CD14-positive monocyte (primary cell): Measurements from ENCODE around the gene FBN1. TPM values are rescaled to one million over a fixed set of nuclear protein-coding genes. Genes with fewer than 3 reads are reported as not detected.

Source experiments
- DNase-seq, 3 donors: peaks; one replicate each; pipeline ENCODE4 v3.0.0-alpha.2; 2011 to 2022
- H2AFZ ChIP-seq: 2 replicates; pipeline ENCODE4 v1.6.0; 2012; ENCODE audit warnings: mild to moderate bottlenecking, low read depth, low read length, inconsistent platforms; ENCODE audit not compliant: insufficient read depth, poor library complexity, severe bottlenecking
- H3K27ac ChIP-seq, 2 donors: 1 replicate in 1 of 2; 2 replicates in 1 of 2; pipeline ENCODE4 v1.5.1; 2012 to 2013; ENCODE audit warnings: low read length in 2 of 2, control low read depth in 1 of 2, inconsistent platforms in 1 of 2, low read depth in 1 of 2, mild to moderate bottlenecking in 1 of 2
- H3K27me3 ChIP-seq, 2 donors: one replicate each; pipeline versions ENCODE4 v1.6.0 to v1.6.1; 2011 to 2013; ENCODE audit warnings: low read length in 2 of 2; ENCODE audit not compliant: control insufficient read depth in 2 of 2, insufficient read depth in 2 of 2
- H3K36me3 ChIP-seq, 2 donors: replicated peaks in 1 of 2; 1 replicate in 1 of 2; 2 replicates in 1 of 2; pipeline versions ENCODE4 v1.5.1 to v1.6.1; 2012 to 2013; ENCODE audit warnings: low read length in 2 of 2, control low read depth in 1 of 2, inconsistent platforms in 1 of 2, mild to moderate bottlenecking in 1 of 2; ENCODE audit not compliant: insufficient read depth in 2 of 2, control insufficient read depth in 1 of 2
- H3K4me1 ChIP-seq, 2 donors: 1 replicate in 1 of 2; 2 replicates in 1 of 2; pipeline versions ENCODE4 v1.5.1 to v1.6.1; 2012 to 2013; ENCODE audit warnings: low read length in 2 of 2, control low read depth in 1 of 2, inconsistent platforms in 1 of 2, mild to moderate bottlenecking in 1 of 2, moderate library complexity in 1 of 2; ENCODE audit not compliant: insufficient read depth in 2 of 2, control insufficient read depth in 1 of 2
- H3K4me2 ChIP-seq: replicated peaks from 2 replicates; pipeline ENCODE3; 2012; ENCODE audit warnings: low read length, moderate library complexity, mild to moderate bottlenecking; ENCODE audit not compliant: poor library complexity, severe bottlenecking; ENCODE audit errors: extremely low read depth
- H3K4me3 ChIP-seq, 3 experiments: fragments of 200-600 bp in 1 of 3; sonication (generic) in 1 of 3; replicated peaks in 1 of 3; 1 replicate in 2 of 3; 2 replicates in 1 of 3; pipeline ENCODE4 v1.5.1; 2011 to 2013; ENCODE audit warnings: low read length in 3 of 3, mild to moderate bottlenecking in 3 of 3, control low read depth in 2 of 3, low read depth in 2 of 3, inconsistent platforms in 1 of 3, moderate library complexity in 1 of 3
- H3K79me2 ChIP-seq: 2 replicates; pipeline ENCODE4 v1.6.0; 2012; ENCODE audit warnings: mild to moderate bottlenecking, control low read depth, inconsistent platforms, low read length, moderate library complexity; ENCODE audit not compliant: insufficient read depth
- H3K9ac ChIP-seq: 2 replicates; pipeline ENCODE4 v1.6.0; 2017; ENCODE audit warnings: low read length, mild to moderate bottlenecking; ENCODE audit not compliant: insufficient read depth, poor library complexity, severe bottlenecking
- H3K9me3 ChIP-seq, 2 donors: replicated peaks in 1 of 2; 1 replicate in 1 of 2; 2 replicates in 1 of 2; pipeline versions ENCODE4 v1.5.1 to v1.6.1; 2012 to 2013; ENCODE audit warnings: low read length in 2 of 2, control low read depth in 1 of 2; ENCODE audit not compliant: control insufficient read depth in 1 of 2, insufficient read depth in 1 of 2
- H4K20me1 ChIP-seq: 2 replicates; pipeline ENCODE4 v1.6.0; 2012; ENCODE audit warnings: mild to moderate bottlenecking, low read length, control low read depth, moderate library complexity; ENCODE audit not compliant: insufficient read depth
- H3K27ac Mint-ChIP-seq, 7 donors: one replicate each; pipeline ENCODE4 v1.8.0; 2020; ENCODE audit warnings: mild to moderate bottlenecking in 7 of 7, mixed read lengths in 7 of 7, moderate library complexity in 6 of 7, inconsistent platforms in 2 of 7
- H3K27me3 Mint-ChIP-seq, 3 donors: one replicate each; pipeline ENCODE4 v1.8.0; 2021 to 2022; ENCODE audit warnings: low read depth in 3 of 3, mild to moderate bottlenecking in 3 of 3, mixed read lengths in 3 of 3, moderate library complexity in 3 of 3, inconsistent platforms in 1 of 3
- H3K36me3 Mint-ChIP-seq, 2 donors: one replicate each; pipeline ENCODE4 v1.8.0; 2020; ENCODE audit warnings: mixed read lengths in 2 of 2, inconsistent platforms in 1 of 2, mild to moderate bottlenecking in 1 of 2
- H3K4me1 Mint-ChIP-seq: one replicate; pipeline ENCODE4 v1.8.0; 2020; ENCODE audit warnings: mild to moderate bottlenecking, mixed read lengths
- H3K4me3 Mint-ChIP-seq, 2 donors: one replicate each; pipeline ENCODE4 v1.8.0; 2020; ENCODE audit warnings: mild to moderate bottlenecking in 2 of 2, mixed read lengths in 2 of 2, moderate library complexity in 1 of 2
- H3K9me3 Mint-ChIP-seq, 7 donors: one replicate each; pipeline ENCODE4 v1.8.0; 2020 to 2022; ENCODE audit warnings: mixed read lengths in 7 of 7, mild to moderate bottlenecking in 6 of 7, moderate library complexity in 6 of 7, inconsistent platforms in 2 of 7
- CTCF ChIP-seq: fragments of 200-600 bp; IDR thresholded peaks from one replicate; pipeline ENCODE4 v1.8.0; 2022; ENCODE audit warnings: antibody characterized with exemption, mild to moderate bottlenecking
- WGBS: methylation state at CpG from one replicate; pipeline ENCODE4 v1.1.5; 2013; ENCODE audit warnings: missing lambda C conversion rate; ENCODE audit not compliant: insufficient coverage; 5-methylcytosine and 5-hydroxymethylcytosine counted together
- intact Hi-C, 2 donors: fragments of 100-400 bp; cut with micrococcal nuclease; formaldehyde crosslinking; loops; one replicate each; pipeline versions ENCODE4 v1.15.0 to v1.15.1; 2023
- polyA plus RNA-seq, 3 donors: library from polyadenylated mRNA; depleted of rRNA in 1 of 3; unstranded in 2 of 3; stranded (reverse) in 1 of 3; fragments of 300-500 nt in 2 of 3; fragments of >200 nt in 1 of 3; fragmentation: Illumina TruSeq in 2 of 3; gene quantifications; 1 replicate in 2 of 3; 2 replicates in 1 of 3; pipeline ENCODE4 v1.2.3, GENCODE V29; 2012 to 2021

Gene FBN1
- polyA plus RNA-seq, 3 donors: 0.29 TPM; not detected in 2

DNA sequence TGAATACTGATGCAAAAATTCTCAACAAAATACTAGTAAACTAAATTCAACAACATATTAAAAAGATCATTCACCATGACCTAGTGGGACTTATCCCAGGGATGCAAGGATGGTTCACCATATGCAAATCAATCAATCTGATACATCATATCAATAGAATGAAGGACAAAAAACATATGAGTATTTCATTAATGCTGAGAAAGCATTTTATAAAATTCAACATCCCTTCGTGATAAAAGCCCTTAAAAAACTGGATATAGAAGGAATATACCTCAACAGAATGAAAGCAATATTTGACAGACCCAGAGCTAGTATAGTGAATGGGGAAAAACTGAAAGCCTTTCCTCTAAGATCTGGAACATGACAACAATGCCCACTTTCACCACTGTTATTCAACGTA lies 43.0 kb upstream of the FBN1 start:
- H3K27me3 ChIP-seq: no peaks in the 10 kb centered on the region
- no peak overlapping the region for H3K27ac Mint-ChIP-seq
- no peak overlapping the region for H3K9ac ChIP-seq
- H3K36me3 ChIP-seq: no peaks in the 10 kb centered on the region
- DNase-seq: no peak
- H4K20me1 ChIP-seq: no peaks in the 10 kb centered on the region
- H3K9me3 Mint-ChIP-seq: peaks cover 0 to 26% (median 11%) of the 10 kb centered on the region in 7 donors
- no peaks in the 10 kb centered on the region for H3K4me1 ChIP-seq
- H3K27me3 Mint-ChIP-seq: peaks cover 0 to 3% (median 0%) of the 10 kb centered on the region in 3 donors
- intact Hi-C loops: no loop called here
- no peak overlapping the region for H2AFZ ChIP-seq
- no peak overlapping the region for H3K4me3 ChIP-seq
- no peaks in the 10 kb centered on the region for H3K4me1 Mint-ChIP-seq
- H3K9me3 ChIP-seq: no peaks in the 10 kb centered on the region
- WGBS: no CpG with 5 or more reads among the region's 2 CpGs
- H3K4me2 ChIP-seq: no peak overlapping the region
- no peaks in the 10 kb centered on the region for H3K36me3 Mint-ChIP-seq
- no peak for TF ChIP-seq CTCF
- H3K27ac ChIP-seq: no peak overlapping the region
- H3K79me2 ChIP-seq: no peaks in the 10 kb centered on the region
- H3K4me3 Mint-ChIP-seq: no peak overlapping the region

DNA sequence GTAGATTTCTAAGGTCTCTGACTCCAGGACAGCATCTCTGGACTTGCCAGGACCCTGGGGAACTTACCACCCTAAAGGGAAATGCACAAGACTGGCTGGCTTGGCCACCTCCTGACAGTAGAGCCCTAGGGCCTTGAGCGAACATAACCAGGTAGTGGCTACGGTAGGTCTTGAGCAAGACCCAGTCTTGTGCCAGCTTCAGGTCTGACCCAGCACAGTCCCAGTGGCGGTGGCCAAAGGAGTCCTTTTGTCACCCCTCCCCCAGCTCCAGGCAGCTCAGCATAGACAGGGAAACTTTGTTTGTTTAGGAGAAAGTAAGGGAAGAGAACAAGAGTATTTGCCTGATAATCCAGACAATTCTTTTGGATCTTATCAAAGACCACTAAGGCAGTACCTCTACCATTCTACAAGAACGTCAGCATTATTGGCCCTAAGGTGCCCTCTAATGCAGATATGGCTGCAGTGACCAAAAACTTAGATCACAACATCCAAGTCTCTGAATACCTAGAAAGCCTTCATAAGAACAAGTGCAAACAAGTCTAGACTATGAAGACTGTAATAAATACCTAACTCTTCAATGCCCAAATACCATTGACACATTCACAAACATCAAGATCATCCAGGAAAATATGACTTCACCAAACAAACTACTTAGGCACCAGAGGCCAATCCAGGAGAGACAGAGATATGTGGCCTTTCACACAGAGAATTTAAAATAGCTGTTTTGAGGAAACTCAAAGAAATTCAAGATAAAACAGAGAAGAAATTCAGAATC lies 38.7 kb upstream of the FBN1 start:
- no peaks in the 10 kb centered on the region for H3K79me2 ChIP-seq
- peaks cover 3 to 25% (median 11%) of the 10 kb centered on the region in 7 donors for H3K9me3 Mint-ChIP-seq
- H3K4me2 ChIP-seq: no peak overlapping the region
- H2AFZ ChIP-seq: no peak overlapping the region
- no peaks in the 10 kb centered on the region for H4K20me1 ChIP-seq
- no peaks in the 10 kb centered on the region for H3K27me3 ChIP-seq
- DNase-seq: no peak
- WGBS: 100% methylated on average over 2 of the region's 4 CpGs
- H3K9ac ChIP-seq: no peak overlapping the region
- no peaks in the 10 kb centered on the region for H3K4me1 ChIP-seq
- no peak for TF ChIP-seq CTCF
- H3K4me3 Mint-ChIP-seq: no peak overlapping the region
- peaks cover 0 to 3% (median 0%) of the 10 kb centered on the region in 3 donors for H3K27me3 Mint-ChIP-seq
- no peak overlapping the region for H3K4me3 ChIP-seq
- H3K4me1 Mint-ChIP-seq: no peaks in the 10 kb centered on the region
- no peaks in the 10 kb centered on the region for H3K9me3 ChIP-seq
- no peaks in the 10 kb centered on the region for H3K36me3 Mint-ChIP-seq
- intact Hi-C loops: no loop called here
- H3K27ac Mint-ChIP-seq: no peak overlapping the region
- H3K27ac ChIP-seq: no peak overlapping the region
- H3K36me3 ChIP-seq: no peaks in the 10 kb centered on the region
